GM06990 (cell line): Measurements from ENCODE around the gene USP6.
"Not testable (repeated sequence)": the region's sequence is repeated elsewhere in the genome, so short reads cannot be mapped to it uniquely, and the experiment has no call there.

ENCODE experiments used
- DNase-seq: peaks from one replicate; pipeline ENCODE4 v3.0.0-alpha.2; 2011; ENCODE audit not compliant: insufficient read length; ENCODE audit errors: extremely low read depth
- H3K27me3 ChIP-seq: replicated peaks from 2 replicates; pipeline ENCODE4 v1.6.0; 2011; ENCODE audit warnings: low read length; ENCODE audit not compliant: control insufficient read depth, insufficient read depth
- H3K36me3 ChIP-seq: 2 replicates; pipeline ENCODE4 v1.5.1; 2011; ENCODE audit warnings: low read length; ENCODE audit not compliant: control insufficient read depth, insufficient read depth
- H3K4me3 ChIP-seq: replicated peaks from 2 replicates; pipeline ENCODE4 v1.5.1; 2011; ENCODE audit warnings: low read depth, mild to moderate bottlenecking, control low read depth, low read length
- TF ChIP-seq, protein P1 (sequence below): IDR thresholded peaks from 2 replicates; pipeline ENCODE4 v1.5.1; 2011; ENCODE audit warnings: low read length, control low read depth, mild to moderate bottlenecking, inconsistent platforms; ENCODE audit not compliant: insufficient read depth, poor library complexity, severe bottlenecking

Gene USP6

DNA sequence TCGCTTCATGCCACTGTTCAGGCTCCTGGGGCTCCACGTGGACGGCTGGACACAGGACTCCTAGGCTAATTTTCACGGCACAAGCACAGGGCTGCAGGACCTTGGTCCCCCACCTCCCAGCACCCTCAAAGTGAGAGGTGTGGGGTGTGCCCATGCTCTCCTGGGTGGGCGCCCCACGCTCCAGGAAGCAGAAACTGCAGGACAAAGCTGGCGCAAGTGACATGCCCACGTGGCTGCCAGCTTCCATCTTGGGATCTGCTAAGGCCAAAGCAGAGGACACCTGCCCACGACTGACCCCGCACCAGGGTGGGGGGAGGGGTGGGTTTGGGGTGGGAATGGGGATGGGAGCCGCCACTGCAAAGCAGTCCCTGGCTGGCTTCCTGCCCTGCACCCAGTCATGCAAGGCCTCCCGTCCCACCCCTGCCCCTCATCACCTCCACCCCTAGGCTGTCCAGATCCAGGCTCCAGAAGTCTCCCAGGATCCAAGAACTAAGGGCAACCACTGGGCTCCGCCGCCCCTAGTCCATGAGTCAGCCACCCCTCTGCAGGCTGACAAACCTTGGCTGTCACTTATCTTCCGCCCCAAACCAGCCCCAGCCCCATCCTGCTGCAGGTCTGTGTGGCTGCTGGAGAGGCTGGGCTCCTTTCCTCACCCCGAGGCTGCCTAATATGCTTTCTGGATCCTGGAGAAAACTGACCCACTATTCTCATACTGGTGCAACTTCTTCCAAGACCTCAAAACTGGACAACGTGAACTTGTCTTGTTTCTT is 11.1 kb downstream of the USP6 start:
- TF ChIP-seq, protein P1, sequence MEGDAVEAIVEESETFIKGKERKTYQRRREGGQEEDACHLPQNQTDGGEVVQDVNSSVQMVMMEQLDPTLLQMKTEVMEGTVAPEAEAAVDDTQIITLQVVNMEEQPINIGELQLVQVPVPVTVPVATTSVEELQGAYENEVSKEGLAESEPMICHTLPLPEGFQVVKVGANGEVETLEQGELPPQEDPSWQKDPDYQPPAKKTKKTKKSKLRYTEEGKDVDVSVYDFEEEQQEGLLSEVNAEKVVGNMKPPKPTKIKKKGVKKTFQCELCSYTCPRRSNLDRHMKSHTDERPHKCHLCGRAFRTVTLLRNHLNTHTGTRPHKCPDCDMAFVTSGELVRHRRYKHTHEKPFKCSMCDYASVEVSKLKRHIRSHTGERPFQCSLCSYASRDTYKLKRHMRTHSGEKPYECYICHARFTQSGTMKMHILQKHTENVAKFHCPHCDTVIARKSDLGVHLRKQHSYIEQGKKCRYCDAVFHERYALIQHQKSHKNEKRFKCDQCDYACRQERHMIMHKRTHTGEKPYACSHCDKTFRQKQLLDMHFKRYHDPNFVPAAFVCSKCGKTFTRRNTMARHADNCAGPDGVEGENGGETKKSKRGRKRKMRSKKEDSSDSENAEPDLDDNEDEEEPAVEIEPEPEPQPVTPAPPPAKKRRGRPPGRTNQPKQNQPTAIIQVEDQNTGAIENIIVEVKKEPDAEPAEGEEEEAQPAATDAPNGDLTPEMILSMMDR: no peak
- Histone ChIP-seq H3K27me3 (no peaks in the 10 kb centered on the region; the same call in 1 of the 2 replicates), H3K36me3 (no peaks in the 10 kb centered on the region), H3K4me3 (no peak overlapping the region)
- DNase-seq: no peak

DNA sequence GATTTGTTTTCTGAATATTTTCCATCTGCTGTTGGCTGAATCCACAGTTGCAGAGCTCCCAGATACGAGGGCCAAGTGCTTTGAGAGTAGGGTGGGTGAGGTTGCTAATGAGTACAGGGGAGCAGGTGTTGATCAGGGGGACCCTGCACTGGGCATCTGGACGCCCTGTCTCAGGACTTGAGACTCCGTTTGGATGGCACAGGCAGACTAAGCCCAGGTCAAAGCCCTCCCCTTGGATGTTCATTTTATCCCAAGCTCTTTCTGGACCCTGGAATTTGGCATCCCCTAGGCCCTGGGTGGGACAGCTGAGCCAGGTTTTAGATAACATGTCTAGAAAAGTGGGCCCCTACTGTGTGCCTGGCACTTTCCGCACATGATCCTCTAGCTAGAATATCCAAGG is 12.1 kb downstream of the USP6 start:
- TF ChIP-seq, protein P1: no peak
- no peaks in the 10 kb centered on the region; the same call in 1 of the 2 replicates for H3K27me3 ChIP-seq
- no peaks in the 10 kb centered on the region for H3K36me3 ChIP-seq
- DNase-seq: no peak
- no peak overlapping the region for H3K4me3 ChIP-seq

DNA sequence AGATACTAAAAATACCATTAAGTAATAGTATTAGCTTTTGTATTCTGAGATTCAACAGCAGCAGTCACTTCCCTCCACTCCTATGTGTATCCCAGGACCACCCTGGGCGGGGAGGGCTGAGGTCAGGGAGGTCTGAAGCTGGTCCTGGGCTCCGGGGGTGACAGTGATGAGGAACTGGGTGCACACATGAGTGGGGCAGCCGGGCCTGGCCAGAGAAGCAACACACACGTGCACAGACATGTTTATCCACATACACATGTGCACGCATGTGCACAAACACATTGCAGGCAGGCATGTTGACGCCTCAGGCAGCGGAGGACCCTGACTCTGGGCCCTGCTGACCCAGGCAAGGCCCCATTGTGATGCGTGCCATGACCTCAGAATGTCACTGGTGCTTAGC is 12.6 kb downstream of the USP6 start:
- not testable (repeated sequence) for H3K4me3 ChIP-seq, H3K27me3 ChIP-seq, DNase-seq, H3K36me3 ChIP-seq

DNA sequence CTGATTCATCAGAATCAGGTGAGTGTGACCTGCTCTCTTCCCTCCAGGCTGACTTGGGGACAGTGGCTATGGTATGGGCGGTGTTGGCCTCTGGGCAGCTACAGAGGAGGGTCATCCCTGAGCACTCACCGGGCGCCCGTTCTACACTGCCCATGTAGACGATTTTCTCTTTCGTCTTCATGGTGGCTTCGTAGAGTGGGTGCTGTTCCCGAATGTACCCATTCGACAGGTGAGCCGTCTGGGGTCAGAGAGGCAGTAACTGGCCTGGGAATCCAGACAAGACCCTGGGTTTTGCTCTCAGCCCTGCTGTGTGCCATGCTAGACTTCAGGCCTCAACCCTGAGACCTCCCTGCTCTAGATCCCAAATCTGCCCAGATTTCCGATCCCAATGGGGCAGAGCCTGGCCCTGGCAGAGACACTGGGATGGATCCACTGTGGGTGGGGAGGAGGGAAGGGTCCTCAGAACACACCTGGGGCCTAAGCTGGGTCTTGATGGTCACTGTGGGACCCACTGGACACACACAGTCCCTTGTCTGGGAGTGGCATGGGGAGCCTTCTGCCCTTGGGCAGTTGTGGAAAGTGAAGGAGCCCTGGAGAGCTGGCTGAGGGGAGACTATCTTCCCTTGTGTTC is 13.2 kb downstream of the USP6 start:
- DNase-seq: no peak
- TF ChIP-seq, protein P1: no peak
- H3K27me3 ChIP-seq: no peaks in the 10 kb centered on the region; the same call in 1 of the 2 replicates
- H3K4me3 ChIP-seq: no peak overlapping the region
- H3K36me3 ChIP-seq: no peaks in the 10 kb centered on the region

DNA sequence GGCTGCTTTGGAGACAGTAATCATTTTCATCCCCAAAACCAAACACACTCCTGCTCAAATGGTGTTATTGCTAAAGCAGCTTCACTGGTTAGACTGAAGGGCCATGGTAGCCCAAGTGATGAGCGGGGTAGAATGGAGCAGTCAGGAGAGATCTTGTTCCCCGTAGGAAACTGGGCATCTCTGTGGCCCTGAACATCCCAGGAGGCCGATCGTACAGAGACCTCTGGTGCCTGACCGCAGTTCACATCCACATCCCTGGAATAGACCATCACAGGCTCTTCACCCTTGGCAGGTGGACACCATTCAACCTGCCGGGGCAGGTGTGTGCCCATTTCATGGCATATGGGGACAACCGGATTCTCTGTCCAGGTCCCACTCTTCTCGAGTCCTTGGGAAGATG is 13.9 kb downstream of the USP6 start:
- not testable (repeated sequence) for H3K27me3 ChIP-seq, DNase-seq, H3K36me3 ChIP-seq, H3K4me3 ChIP-seq

DNA sequence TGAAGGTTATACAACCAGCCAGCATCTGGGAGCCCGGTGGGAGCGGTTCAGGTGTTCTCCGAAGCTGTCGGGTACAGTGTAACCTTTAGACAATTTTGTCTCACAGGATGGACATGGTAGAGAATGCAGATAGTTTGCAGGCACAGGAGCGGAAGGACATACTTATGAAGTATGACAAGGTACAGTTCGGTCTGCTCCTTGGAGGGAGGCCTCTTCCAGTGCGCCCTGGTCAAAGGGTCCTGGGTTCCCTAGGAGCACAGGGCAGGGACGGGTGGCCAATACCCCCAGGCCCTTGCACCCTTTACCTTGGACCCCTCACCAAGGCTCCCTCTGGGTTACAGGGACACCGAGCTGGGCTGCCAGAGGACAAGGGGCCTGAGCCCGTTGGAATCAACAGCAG is 14.4 kb downstream of the USP6 start:
- H3K27me3 ChIP-seq, DNase-seq, H3K4me3 ChIP-seq, H3K36me3 ChIP-seq: not testable (repeated sequence)

DNA sequence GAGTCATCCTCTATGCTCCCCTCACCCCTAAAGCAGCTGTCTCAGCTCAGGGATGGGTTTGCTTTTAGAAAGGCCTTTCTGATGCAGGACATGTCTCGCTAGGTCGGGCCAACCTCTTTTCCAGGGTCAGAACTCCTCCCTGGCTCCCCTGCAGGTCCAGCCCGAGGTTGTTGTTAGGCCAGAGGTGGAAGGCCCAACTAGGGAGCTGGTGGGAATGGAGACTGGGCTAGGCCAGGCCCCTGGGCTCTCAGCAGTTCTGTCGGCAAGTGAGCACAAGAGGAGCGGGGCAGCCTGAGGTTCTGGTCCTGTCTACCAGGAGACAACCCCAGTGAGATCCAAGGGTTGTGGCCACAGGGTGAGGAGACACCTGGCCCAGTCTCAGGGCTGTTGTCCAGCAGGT is 14.9 kb downstream of the USP6 start:
- H3K4me3 ChIP-seq, H3K36me3 ChIP-seq, DNase-seq, H3K27me3 ChIP-seq: not testable (repeated sequence)
